Measurements from ENCODE around the gene TP53. TPM values are rescaled to one million over a fixed set of nuclear protein-coding genes. Genes with fewer than 3 reads are reported as not detected.

Gene TP53
- total and polyA plus RNA-seq, 12 donors: 7.9 to 29.1 (median 12.6) TPM

DNA sequence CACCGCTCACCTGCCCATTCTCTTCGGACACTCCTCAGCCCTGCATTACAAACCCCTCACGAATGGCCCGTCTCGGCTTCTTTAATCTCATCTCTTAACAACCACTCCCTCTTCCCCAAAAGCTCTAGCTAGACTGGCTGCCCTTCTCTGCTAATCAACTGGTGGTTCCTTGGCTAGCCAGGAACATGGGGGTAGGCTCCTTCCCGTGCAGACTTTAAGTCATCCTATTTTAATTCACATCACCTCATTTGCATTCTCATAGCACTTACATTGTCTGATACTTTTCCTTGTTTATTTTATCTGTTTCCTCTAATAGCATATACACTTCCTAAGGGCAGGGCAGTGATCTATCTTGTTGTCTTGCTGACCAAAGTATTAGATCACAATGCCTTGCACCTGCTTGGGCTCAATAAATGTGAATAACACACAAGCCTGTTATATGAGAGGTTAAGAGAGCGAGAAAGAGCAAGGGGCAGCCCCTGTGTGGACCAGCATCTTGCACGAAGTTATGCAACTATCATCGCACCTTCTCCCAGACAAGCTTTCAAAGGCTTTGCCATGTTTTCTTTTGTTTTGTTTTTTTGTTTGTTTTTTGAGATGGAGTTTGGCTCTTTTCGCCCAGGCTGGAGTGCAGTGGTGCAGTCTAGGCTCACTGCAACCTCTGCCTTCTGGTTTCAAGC is 9.8 kb downstream of the TP53 start:
- Histone ChIP-seq H3K27ac (no peak overlapping the region), H3K9me3 (peaks cover 0 to 15% (median 9%) of the 10 kb centered on the region in 11 donors), H3K4me3 (no peak overlapping the region), H3K27me3 (no peaks in the 10 kb centered on the region), H3K36me3 (peaks cover 0 to 39% (median 32%) of the 10 kb centered on the region in 9 donors), H3K4me1 (no peaks in the 10 kb centered on the region)
- TF ChIP-seq, protein P1, sequence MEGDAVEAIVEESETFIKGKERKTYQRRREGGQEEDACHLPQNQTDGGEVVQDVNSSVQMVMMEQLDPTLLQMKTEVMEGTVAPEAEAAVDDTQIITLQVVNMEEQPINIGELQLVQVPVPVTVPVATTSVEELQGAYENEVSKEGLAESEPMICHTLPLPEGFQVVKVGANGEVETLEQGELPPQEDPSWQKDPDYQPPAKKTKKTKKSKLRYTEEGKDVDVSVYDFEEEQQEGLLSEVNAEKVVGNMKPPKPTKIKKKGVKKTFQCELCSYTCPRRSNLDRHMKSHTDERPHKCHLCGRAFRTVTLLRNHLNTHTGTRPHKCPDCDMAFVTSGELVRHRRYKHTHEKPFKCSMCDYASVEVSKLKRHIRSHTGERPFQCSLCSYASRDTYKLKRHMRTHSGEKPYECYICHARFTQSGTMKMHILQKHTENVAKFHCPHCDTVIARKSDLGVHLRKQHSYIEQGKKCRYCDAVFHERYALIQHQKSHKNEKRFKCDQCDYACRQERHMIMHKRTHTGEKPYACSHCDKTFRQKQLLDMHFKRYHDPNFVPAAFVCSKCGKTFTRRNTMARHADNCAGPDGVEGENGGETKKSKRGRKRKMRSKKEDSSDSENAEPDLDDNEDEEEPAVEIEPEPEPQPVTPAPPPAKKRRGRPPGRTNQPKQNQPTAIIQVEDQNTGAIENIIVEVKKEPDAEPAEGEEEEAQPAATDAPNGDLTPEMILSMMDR (IDR thresholded peaks at IDR 0.05): no peak
- DNase-seq: no peak
- WGBS, 2 donors: 76 to 79% methylated on average over 10 of the region's 10 CpGs
- ATAC-seq: no peak
- intact Hi-C loops (cut with DNase I): no loop called here

DNA sequence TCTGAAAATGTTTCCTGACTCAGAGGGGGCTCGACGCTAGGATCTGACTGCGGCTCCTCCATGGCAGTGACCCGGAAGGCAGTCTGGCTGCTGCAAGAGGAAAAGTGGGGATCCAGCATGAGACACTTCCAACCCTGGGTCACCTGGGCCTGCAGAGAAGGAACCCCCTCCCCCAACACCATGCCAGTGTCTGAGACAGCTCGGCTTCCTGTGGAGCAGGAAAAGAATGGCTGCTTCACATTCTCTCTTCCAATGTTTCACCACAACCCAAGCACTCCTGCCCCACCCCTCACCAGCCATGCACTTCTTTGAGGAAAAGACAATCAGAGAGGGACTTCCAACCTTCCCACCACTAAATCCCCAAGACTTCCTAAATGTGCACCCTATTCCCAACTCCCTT is 10.8 kb downstream of the TP53 start:
- ATAC-seq: no peak
- Histone ChIP-seq H3K27ac (no peak overlapping the region), H3K4me1 (no peaks in the 10 kb centered on the region), H3K27me3 (no peaks in the 10 kb centered on the region), H3K4me3 (no peak overlapping the region), H3K9me3 (peaks cover 0 to 15% (median 9%) of the 10 kb centered on the region in 11 donors), H3K36me3 (peaks cover 0 to 49% (median 39%) of the 10 kb centered on the region in 9 donors)
- TF ChIP-seq, protein P1 (IDR thresholded peaks at IDR 0.05): no peak
- DNase-seq: no peak
- WGBS, 2 donors: 80 to 90% methylated on average over 5 of the region's 5 CpGs
- intact Hi-C loops (cut with DNase I): no loop called here

DNA sequence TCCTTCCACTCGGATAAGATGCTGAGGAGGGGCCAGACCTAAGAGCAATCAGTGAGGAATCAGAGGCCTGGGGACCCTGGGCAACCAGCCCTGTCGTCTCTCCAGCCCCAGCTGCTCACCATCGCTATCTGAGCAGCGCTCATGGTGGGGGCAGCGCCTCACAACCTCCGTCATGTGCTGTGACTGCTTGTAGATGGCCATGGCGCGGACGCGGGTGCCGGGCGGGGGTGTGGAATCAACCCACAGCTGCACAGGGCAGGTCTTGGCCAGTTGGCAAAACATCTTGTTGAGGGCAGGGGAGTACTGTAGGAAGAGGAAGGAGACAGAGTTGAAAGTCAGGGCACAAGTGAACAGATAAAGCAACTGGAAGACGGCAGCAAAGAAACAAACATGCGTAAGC is 12.4 kb downstream of the TP53 start:
- H3K27me3 ChIP-seq: no peaks in the 10 kb centered on the region
- no peak overlapping the region for H3K4me3 ChIP-seq
- intact Hi-C loops (cut with DNase I): no loop called here
- TF ChIP-seq, protein P1 (IDR thresholded peaks at IDR 0.05): no peak
- DNase-seq (no peak), ATAC-seq (peak in 1 of 8 donors; percentile 22)
- no peak overlapping the region for H3K27ac ChIP-seq
- 92 to 93% methylated on average over 14 of the region's 14 CpGs for WGBS, 2 donors
- peaks cover 0 to 15% (median 9%) of the 10 kb centered on the region in 11 donors for H3K9me3 ChIP-seq
- peaks cover 0 to 65% (median 48%) of the 10 kb centered on the region in 9 donors for H3K36me3 ChIP-seq
- H3K4me1 ChIP-seq: no peaks in the 10 kb centered on the region

DNA sequence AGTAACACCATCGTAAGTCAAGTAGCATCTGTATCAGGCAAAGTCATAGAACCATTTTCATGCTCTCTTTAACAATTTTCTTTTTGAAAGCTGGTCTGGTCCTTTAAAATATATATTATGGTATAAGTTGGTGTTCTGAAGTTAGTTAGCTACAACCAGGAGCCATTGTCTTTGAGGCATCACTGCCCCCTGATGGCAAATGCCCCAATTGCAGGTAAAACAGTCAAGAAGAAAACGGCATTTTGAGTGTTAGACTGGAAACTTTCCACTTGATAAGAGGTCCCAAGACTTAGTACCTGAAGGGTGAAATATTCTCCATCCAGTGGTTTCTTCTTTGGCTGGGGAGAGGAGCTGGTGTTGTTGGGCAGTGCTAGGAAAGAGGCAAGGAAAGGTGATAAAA is 14.1 kb downstream of the TP53 start:
- ATAC-seq (no peak), DNase-seq (no peak)
- Histone ChIP-seq H3K4me1 (no peaks in the 10 kb centered on the region), H3K4me3 (no peak overlapping the region), H3K27ac (no peak overlapping the region), H3K36me3 (peaks cover 0 to 82% (median 60%) of the 10 kb centered on the region in 9 donors), H3K27me3 (no peaks in the 10 kb centered on the region), H3K9me3 (peaks cover 0 to 15% (median 9%) of the 10 kb centered on the region in 11 donors)
- WGBS, 2 donors: 86 to 91% methylated on average over 2 of the region's 2 CpGs
- intact Hi-C loops (cut with DNase I): no loop called here
- TF ChIP-seq, protein P1 (IDR thresholded peaks at IDR 0.05): peak in 5 of 9 donors; percentile 22 to 38 (median 33)
